Stimulated activated CD4-positive, alpha-beta T cell treated with anti-CD3 and anti-CD28 coated beads, Interleukin-1b, Interleukin-23, amount 100 ng/mL, for 48 hours (primary cell): Measurements from ENCODE around the gene SYT9.

Experiments
- DNase-seq: peaks from one replicate; pipeline ENCODE4 v3.0.0-alpha.2; 2020

Gene SYT9

GRCh38 chr11:7348432-7349304 lies 97.0 kb downstream of the SYT9 start:
- no peak for DNase-seq

- DNase-seq = no peak
Measured at GRCh38 chr11:7351228-7351627, 99.5 kb downstream of the SYT9 start.

GRCh38 chr11:7353100-7353499 lies 101.4 kb downstream of the SYT9 start:
- DNase-seq = no peak

- no peak for DNase-seq
Measured at GRCh38 chr11:7364660-7365059, 113.0 kb downstream of the SYT9 start.

- no peak for DNase-seq
Measured at GRCh38 chr11:7367803-7368202, 116.1 kb downstream of the SYT9 start.

- DNase-seq = no peak
Measured at GRCh38 chr11:7376386-7376785, 124.7 kb downstream of the SYT9 start.

- no peak for DNase-seq
Measured at GRCh38 chr11:7381937-7382336, 130.2 kb downstream of the SYT9 start.

- DNase-seq = no peak
Measured at GRCh38 chr11:7383406-7383805, 131.7 kb downstream of the SYT9 start.

GRCh38 chr11:7384691-7385090 lies 133.0 kb downstream of the SYT9 start:
- no peak for DNase-seq

GRCh38 chr11:7385532-7385931 lies 133.8 kb downstream of the SYT9 start:
- no peak for DNase-seq

GRCh38 chr11:7413961-7414915 lies 162.5 kb downstream of the SYT9 start:
- DNase-seq = no peak

- no peak for DNase-seq
Measured at GRCh38 chr11:7414973-7415817, 163.5 kb downstream of the SYT9 start.

- no peak for DNase-seq
Measured at GRCh38 chr11:7416080-7416479, 164.4 kb downstream of the SYT9 start.

- DNase-seq = no peak
Measured at GRCh38 chr11:7417328-7417727, 165.6 kb downstream of the SYT9 start.

GRCh38 chr11:7418061-7418460 lies 166.4 kb downstream of the SYT9 start:
- no peak for DNase-seq

GRCh38 chr11:7418906-7419305 lies 167.2 kb downstream of the SYT9 start:
- DNase-seq = no peak

GRCh38 chr11:7421136-7421535 lies 169.4 kb downstream of the SYT9 start:
- DNase-seq = no peak

GRCh38 chr11:7422544-7423331 lies 171.0 kb downstream of the SYT9 start:
- no peak for DNase-seq

GRCh38 chr11:7423946-7424345 lies 172.2 kb downstream of the SYT9 start:
- no peak for DNase-seq

GRCh38 chr11:7427733-7428132 lies 176.0 kb downstream of the SYT9 start:
- DNase-seq = no peak

- DNase-seq = no peak
Measured at GRCh38 chr11:7428196-7428595, 176.5 kb downstream of the SYT9 start.

- DNase-seq = no peak
Measured at GRCh38 chr11:7430496-7430895, 178.8 kb downstream of the SYT9 start.
